BJ (cell line): ENCODE results near the gene CREB1. TPM values are rescaled to one million over a fixed set of nuclear protein-coding genes. Genes with fewer than 3 reads are reported as not detected.

Source experiments
- CTCF ChIA-PET: fragments of 350-600 bp; formaldehyde crosslinking; extraction: SDS; loops from one replicate; lab custom pipeline; 2021; ENCODE audit warnings: antibody characterized with exemption, inconsistent platforms; lab: Yijun Ruan, JAX
- POLR2A ChIA-PET: fragments of 300-600 bp; sonication (Branson Sonifier 250); formaldehyde crosslinking; extraction: SDS; loops from one replicate; lab custom pipeline; 2021; ENCODE audit warnings: antibody characterized with exemption; lab: Charles Lee
- DNase-seq: peaks from one replicate; pipeline ENCODE4 v3.0.0-alpha.2; 2011; ENCODE audit warnings: low read depth
- H3K27me3 ChIP-seq: 2 replicates; pipeline ENCODE4 v1.6.0; 2011; ENCODE audit warnings: low read length; ENCODE audit not compliant: control insufficient read depth, insufficient read depth
- H3K36me3 ChIP-seq: 2 replicates; pipeline ENCODE4 v1.5.1; 2011; ENCODE audit warnings: low read length; ENCODE audit not compliant: control insufficient read depth, insufficient read depth
- H3K4me3 ChIP-seq: 2 replicates; pipeline ENCODE4 v1.5.1; 2011; ENCODE audit warnings: low read depth, mild to moderate bottlenecking, control low read depth, low read length
- CTCF ChIP-seq: IDR thresholded peaks from 2 replicates; pipeline ENCODE4 v1.5.1; 2011; ENCODE audit warnings: low read depth, mild to moderate bottlenecking, control low read depth, inconsistent platforms, low read length, moderate library complexity; ENCODE audit not compliant: insufficient read depth
- polyA plus RNA-seq: library from polyadenylated mRNA; depleted of rRNA; stranded (reverse); fragments of >200 nt; gene quantifications from 2 replicates; pipeline ENCODE4 v1.2.3, GENCODE V29; 2011

The CREB1 gene
- polyA plus RNA-seq, 1 experiment = 44.4 TPM

DNA sequence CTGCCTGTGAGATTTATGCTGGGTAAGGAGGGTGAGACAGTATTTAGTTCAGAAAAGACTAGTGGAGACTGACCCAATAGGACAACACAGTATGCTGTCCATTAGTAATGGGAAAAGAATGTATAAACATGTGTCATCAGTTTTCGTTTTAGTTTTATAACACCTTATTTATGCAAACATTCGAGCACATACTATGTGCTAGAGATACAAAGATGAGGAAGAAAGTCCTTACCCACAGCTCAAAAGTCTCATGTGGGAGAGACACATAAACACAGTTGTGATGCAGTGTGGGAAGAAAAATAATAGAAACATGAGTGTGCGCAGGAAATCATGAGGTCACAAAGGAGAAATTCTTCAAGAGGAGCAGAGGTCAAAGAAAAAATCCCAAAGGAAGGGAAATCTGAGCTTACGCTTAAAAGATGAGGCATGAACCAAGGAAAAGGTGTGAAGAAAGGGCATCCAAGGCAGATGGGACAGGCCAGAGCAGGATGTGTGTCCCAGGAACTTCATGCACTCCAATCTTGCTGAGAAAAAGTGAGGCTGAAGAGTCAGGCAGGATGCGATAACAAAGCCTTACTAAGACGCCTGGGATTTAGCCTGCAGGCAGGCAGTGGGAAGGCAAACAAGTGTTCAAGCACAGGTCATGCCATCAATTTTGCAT lies 87.4 kb downstream of the CREB1 start:
- TF ChIP-seq CTCF = no peak
- H3K36me3 ChIP-seq = peaks cover 9% of the 10 kb centered on the region
- H3K4me3 ChIP-seq = no peak overlapping the region
- ChIA-PET CTCF (interaction anchor here (0.7 to 1.2 kb wide), 2 partner anchors 86 to 117 kb away, joined by 3 read pairs; no protein-coding TSS in a partner anchor), POLR2A (interaction anchor here (0.5 to 0.7 kb wide), 3 partner anchors 100 to 1974 kb away, joined by 4 to 6 read pairs (median 4); no protein-coding TSS in a partner anchor)
- DNase-seq = peak; percentile 93
- no peaks in the 10 kb centered on the region for H3K27me3 ChIP-seq

- Histone ChIP-seq H3K4me3 (no peak overlapping the region), H3K36me3 (peaks cover 7% of the 10 kb centered on the region), H3K27me3 (no peaks in the 10 kb centered on the region)
- CTCF ChIA-PET = interaction anchor here (1.5 kb wide), 1 partner anchor 107 kb away, joined by 4 read pairs; no protein-coding TSS in a partner anchor
- no peak for DNase-seq
- POLR2A ChIA-PET = no interaction called here
- no peak for TF ChIP-seq CTCF
Observed at GRCh38 chr2:207619764-207620203, 90.0 kb downstream of the CREB1 start.

- CTCF ChIA-PET = interaction anchor here (1.5 kb wide), 1 partner anchor 106 kb away, joined by 4 read pairs; no protein-coding TSS in a partner anchor
- Histone ChIP-seq H3K27me3 (no peaks in the 10 kb centered on the region), H3K4me3 (no peak overlapping the region), H3K36me3 (peaks cover 7% of the 10 kb centered on the region)
- no peak for DNase-seq
- POLR2A ChIA-PET = interaction anchor here (0.6 kb wide), 1 partner anchor 10 kb away, joined by 6 read pairs; no protein-coding TSS in a partner anchor
- TF ChIP-seq CTCF = no peak
Observed at GRCh38 chr2:207621501-207622039, 91.8 kb downstream of the CREB1 start.

DNA sequence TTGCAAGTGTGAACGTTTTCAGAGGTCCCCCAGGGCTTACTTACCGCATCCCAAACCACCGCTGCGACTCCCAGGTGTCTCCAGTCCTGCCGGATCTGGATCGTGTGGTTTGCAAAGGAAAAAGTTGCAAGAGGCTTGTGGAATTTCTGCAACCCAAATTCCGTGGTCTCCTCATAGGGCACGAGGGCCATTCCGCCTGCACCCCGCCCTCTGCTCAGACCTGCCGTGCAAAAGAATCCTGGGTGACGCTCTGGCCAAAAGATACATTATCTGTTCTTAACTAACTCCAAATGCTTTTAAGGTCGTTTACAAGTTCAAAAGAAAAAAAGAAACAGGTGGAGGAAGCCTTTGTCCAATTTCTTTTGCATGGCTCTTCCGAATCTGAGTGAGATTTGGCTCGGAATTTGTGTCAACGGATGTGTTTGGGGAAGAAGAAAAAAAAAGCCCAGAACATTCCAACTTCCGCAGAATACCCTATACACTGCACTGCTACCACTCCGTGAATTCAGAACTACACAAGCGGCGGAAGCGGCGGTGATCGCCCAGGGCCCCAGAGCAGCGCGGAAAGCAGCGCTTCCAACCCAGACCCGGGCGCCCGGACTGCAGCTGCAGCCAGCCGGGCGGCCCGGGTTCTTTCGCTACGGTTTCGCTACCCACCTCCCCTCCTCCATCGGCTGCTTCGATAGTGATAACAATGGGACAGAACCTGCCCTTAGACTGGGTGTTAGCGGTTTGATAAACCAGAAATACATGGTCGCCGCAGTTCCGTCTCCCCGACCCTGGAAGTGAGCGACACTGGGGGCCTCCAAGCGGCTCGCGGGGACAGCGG lies 94.6 kb downstream of the CREB1 start:
- H3K36me3 ChIP-seq = peaks cover 7% of the 10 kb centered on the region
- ChIA-PET CTCF (interaction anchor here (0.6 to 1.8 kb wide), 7 partner anchors 11 to 416 kb away, joined by 3 to 11 read pairs (median 4); no protein-coding TSS in a partner anchor), POLR2A (interaction anchor here (0.6 kb wide), 1 partner anchor 91 kb away, joined by 3 read pairs; no protein-coding TSS in a partner anchor)
- no peak for TF ChIP-seq CTCF
- no peaks in the 10 kb centered on the region for H3K27me3 ChIP-seq
- DNase-seq = no peak
- H3K4me3 ChIP-seq = peak overlapping the region; percentile 88
